Ecto neural progenitor cell (in vitro differentiated cells): Measurements from ENCODE around the gene HMGN4.
A peak's percentile ranks its signal among the peaks of the same experiment; 100 is the strongest.
"Not testable (repeated sequence)": the region's sequence is repeated elsewhere in the genome, so short reads cannot be mapped to it uniquely, and the experiment has no call there.

ENCODE experiments used
- DNase-seq: peaks from one replicate; pipeline ENCODE4 v3.0.0-alpha.2; 2018; ENCODE audit warnings: low spot score

Gene HMGN4

GRCh38 chr6:26522486-26523228 is 15.5 kb upstream of the HMGN4 start:
- DNase-seq: not testable (repeated sequence)

- DNase-seq: not testable (repeated sequence)
Measured at GRCh38 chr6:26524314-26524713, 13.9 kb upstream of the HMGN4 start.

- DNase-seq: no peak
Measured at GRCh38 chr6:26524722-26525370, 13.3 kb upstream of the HMGN4 start.

DNA sequence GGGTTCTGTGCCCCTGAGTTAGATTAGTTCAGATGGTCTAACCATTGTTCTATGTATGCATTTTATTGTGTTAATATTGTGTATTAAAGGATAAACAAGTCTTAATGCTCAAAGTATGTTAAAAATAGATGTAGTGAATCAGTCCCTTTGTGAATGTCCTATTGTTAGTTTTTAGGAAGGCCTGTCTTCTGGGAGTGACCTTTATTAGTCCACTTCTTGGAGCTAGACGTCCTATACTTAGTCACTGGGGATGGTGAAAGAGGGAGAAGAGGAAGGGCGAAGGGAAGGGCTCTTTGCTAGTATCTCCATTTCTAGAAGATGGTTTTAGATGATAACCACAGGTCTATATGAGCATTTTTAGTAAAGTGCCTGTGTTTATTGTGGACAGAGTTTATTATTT is 12.3 kb upstream of the HMGN4 start:
- no peak for DNase-seq

- DNase-seq: no peak
Measured at GRCh38 chr6:26526928-26527327, 11.2 kb upstream of the HMGN4 start.

DNA sequence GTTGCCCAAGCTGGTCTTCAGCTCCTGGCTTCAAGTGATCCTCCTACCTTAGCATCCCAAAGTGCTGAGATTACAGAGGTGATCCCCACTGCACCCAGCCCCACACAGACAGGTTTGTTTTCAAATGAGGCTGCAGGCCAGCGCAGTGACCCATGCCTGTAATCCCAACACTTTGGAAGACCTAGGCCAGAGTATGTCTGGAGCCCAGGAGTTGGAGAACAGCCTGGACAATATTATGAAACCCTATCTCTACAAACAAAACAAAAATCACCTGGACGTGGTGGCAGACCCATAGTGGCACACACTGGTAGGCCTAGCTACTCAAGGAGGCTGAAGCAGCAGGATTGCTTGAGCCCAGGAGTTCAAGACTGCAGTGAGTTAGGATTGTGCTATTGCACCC is 8.0 kb upstream of the HMGN4 start:
- no peak for DNase-seq

GRCh38 chr6:26531897-26532296 is 6.3 kb upstream of the HMGN4 start:
- DNase-seq: no peak

DNA sequence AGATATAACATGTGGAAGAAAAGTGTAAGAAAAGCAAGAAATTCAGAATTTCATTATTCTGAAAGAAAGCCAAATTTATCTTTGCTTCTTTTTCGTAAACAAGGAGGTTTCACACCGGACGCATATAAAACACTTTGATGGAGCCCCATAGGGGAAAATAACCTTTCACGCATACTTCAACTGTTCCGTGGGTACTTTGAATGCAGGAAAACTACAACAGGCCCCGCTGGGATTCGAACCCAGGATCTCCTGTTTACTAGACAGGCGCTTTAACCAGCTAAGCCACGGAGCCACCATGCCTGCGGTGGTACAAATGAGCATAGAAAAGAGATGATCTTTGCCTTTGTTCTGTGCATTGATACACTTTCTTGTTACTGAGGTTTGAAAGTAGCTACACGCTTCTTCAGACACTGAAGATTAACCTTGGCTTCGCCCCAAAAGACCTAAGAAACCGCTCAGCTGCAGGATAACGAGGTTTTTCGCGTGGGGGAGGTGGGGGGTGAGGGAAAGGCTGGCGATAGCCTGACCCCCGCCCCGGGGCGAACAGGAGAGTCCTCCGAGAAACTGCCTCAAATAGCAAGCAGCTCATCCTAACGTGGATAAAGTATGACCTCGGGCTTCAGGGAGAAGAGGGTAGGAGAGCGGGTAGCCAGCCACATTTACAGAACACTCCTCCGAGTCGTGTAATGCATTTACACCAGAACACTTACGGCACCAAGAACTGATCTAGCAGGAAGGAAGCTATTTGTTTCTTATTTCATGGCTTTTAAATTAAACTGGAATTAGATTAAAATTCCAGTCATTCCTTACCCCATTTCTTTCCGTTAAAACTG is 5.3 kb upstream of the HMGN4 start:
- DNase-seq: peak; percentile 93

- DNase-seq: no peak
Measured at GRCh38 chr6:26533532-26533931, 4.6 kb upstream of the HMGN4 start.

GRCh38 chr6:26534681-26535465 is 3.3 kb upstream of the HMGN4 start:
- no peak for DNase-seq

GRCh38 chr6:26536571-26537159 is 1.5 kb upstream of the HMGN4 start:
- no peak for DNase-seq

DNA sequence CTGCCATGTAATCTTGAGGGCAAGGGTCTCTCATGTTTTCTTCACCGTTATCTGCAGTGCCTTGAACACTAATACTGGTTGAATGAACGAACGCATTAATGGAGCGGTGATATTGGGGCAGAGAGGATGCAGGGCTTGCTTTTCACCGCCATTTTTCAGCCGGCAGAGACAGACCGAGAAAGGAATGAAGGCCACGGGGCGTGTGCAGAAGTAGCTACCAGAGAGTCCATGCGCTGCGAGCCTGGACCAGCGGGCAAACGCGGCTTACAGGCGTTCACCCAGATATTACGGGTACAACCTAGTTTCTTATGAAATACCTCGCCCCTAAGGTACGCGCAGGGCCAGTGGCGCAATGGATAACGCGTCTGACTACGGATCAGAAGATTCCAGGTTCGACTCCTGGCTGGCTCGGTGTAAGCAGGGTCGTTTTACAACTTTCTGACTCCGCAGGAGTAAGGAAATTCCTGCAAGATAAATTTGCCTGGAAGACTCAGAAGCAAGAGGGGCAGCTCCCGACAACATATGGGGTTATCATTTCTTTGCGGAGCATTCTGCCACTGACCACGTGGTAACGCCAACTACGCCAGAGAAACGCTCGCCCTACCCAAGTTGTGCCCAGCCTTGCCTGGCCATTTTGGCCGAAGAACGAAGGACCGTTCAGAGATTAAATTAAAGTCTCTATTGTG is 863 bp upstream of the HMGN4 start:
- peak; percentile 91 for DNase-seq

- DNase-seq: no peak
Measured at GRCh38 chr6:26538572-26538902, 371 bp downstream of the HMGN4 start.

DNA sequence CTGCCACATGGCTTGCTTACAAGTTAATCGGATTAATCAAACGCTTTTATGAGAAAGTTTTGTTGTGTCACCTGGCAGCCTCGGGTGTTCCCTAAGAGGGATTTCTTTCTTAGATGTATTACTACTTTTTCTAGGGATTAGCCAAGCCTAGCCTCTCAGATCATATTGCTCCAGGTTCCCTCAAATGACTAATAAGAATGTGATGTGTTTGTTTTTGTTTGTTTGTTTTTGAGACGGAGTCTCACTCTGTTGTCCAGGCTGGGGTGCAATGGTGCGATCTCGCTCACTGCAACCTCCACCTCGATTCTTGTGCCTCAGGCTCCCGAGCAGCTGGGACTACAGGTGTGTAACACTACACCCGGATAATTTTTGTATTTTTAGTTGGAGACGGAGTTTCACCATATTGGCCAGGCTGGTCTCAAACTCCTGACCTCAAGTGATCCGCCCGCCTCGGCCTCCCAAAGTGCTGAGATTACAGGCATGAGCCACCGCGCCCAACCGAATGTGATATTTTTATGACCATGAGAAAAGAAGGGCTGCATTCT is 977 bp downstream of the HMGN4 start:
- DNase-seq: no peak

- no peak for DNase-seq
Measured at GRCh38 chr6:26541579-26541978, 3.4 kb downstream of the HMGN4 start.

DNA sequence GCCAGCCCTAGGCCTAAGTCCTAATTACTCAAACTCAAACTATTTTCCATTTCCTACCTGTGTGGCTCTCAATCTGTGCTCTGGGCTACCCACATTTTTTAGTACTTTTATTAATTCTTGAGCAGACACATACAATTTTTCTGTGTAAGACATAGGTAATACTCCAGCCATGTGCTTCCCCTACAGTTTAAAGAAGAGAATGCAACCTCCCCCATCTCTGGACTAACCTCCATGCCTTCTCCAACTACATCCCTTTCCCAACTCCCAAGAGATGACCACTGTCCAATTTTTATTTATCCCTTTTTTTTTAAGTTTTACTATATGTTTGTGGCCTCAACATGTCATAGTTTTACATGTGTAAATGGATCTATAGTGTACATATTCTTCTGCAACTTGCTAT is 5.8 kb downstream of the HMGN4 start:
- DNase-seq: no peak

- DNase-seq: no peak
Measured at GRCh38 chr6:26544473-26544872, 6.3 kb downstream of the HMGN4 start.

DNA sequence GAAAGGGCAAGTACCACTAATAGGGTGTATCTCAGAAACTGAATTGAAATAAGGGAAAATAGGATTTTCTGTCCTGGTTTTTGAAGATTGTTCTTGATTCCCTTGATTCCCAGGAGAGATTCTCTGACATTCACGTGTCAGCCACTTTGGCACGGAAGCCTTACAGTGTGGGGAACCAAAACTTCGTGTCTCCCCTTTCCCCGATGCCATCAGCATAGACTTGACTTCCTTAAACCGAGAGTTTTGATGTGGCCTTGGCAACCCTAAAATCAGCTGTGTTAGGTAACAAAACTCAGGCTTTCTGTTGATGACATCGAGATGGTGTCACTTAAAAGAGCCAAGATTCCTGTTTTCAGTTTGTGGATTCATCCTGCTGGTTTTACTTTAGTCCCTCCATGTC is 7.5 kb downstream of the HMGN4 start:
- DNase-seq: no peak

- DNase-seq: not testable (repeated sequence)
Measured at GRCh38 chr6:26547363-26547762, 9.2 kb downstream of the HMGN4 start.

- peak; percentile 88 for DNase-seq
Measured at GRCh38 chr6:26550250-26550993, 12.3 kb downstream of the HMGN4 start.
